Astrocyte (in vitro differentiated cells and primary cell): ENCODE results near the gene OCA2. TPM values are rescaled to one million over a fixed set of nuclear protein-coding genes. Genes with fewer than 3 reads are reported as not detected.

Experiments used
- DNase-seq: peaks from one replicate; pipeline ENCODE4 v3.0.0-alpha.2; 2010; ENCODE audit warnings: low read depth
- FAIRE-seq: peaks from 2 replicates; lab custom pipeline; 2011; peaks lifted over from hg19 to GRCh38; lab: Jason Lieb, UNC
- H2AFZ ChIP-seq: 2 replicates; pipeline ENCODE4 v1.6.0; 2012; ENCODE audit warnings: low read depth, low read length, inconsistent platforms
- H3K27ac ChIP-seq: 2 replicates; pipeline ENCODE4 v1.5.1; 2011; ENCODE audit warnings: low read depth, low read length, inconsistent platforms
- H3K27me3 ChIP-seq: 2 replicates; pipeline ENCODE4 v1.6.0; 2011; ENCODE audit warnings: low read length, inconsistent platforms; ENCODE audit not compliant: insufficient read depth
- H3K36me3 ChIP-seq: 2 replicates; pipeline ENCODE4 v1.5.1; 2011; ENCODE audit warnings: low read length, inconsistent platforms; ENCODE audit not compliant: insufficient read depth
- H3K4me1 ChIP-seq: 2 replicates; pipeline ENCODE4 v1.5.1; 2011; ENCODE audit warnings: low read length, inconsistent platforms; ENCODE audit not compliant: insufficient read depth
- H3K4me2 ChIP-seq: 2 replicates; pipeline ENCODE4 v1.6.0; 2012; ENCODE audit warnings: low read length, inconsistent platforms
- H3K4me3 ChIP-seq: 2 replicates; pipeline ENCODE4 v1.5.1; 2011; ENCODE audit warnings: low read depth, mild to moderate bottlenecking, low read length, inconsistent platforms; ENCODE audit not compliant: insufficient read depth
- H3K79me2 ChIP-seq: 2 replicates; pipeline ENCODE4 v1.6.0; 2012; ENCODE audit warnings: mild to moderate bottlenecking, low read length, inconsistent platforms; ENCODE audit not compliant: insufficient read depth
- H3K9ac ChIP-seq: 2 replicates; pipeline ENCODE4 v1.6.0; 2012; ENCODE audit warnings: mild to moderate bottlenecking, low read length, inconsistent platforms
- H3K9me3 ChIP-seq: 2 replicates; pipeline ENCODE4 v1.5.1; 2012; ENCODE audit warnings: low read depth, mild to moderate bottlenecking, low read length, inconsistent platforms; ENCODE audit not compliant: insufficient read depth
- H4K20me1 ChIP-seq: 2 replicates; pipeline ENCODE4 v1.6.0; 2012; ENCODE audit warnings: low read length, inconsistent platforms; ENCODE audit not compliant: insufficient read depth
- H3K27ac Mint-ChIP-seq: one replicate; pipeline ENCODE4 v1.8.0; 2021; ENCODE audit warnings: mild to moderate bottlenecking, mixed read lengths; ENCODE audit not compliant: unreplicated experiment
- H3K27me3 Mint-ChIP-seq: one replicate; pipeline ENCODE4 v1.8.0; 2021; ENCODE audit warnings: low read depth, mixed read lengths; ENCODE audit not compliant: unreplicated experiment
- H3K36me3 Mint-ChIP-seq: one replicate; pipeline ENCODE4 v1.8.0; 2021; ENCODE audit warnings: low read depth, mixed read lengths; ENCODE audit not compliant: unreplicated experiment
- H3K4me1 Mint-ChIP-seq: one replicate; pipeline ENCODE4 v1.8.0; 2021; ENCODE audit warnings: low read depth, mixed read lengths; ENCODE audit not compliant: unreplicated experiment
- H3K4me3 Mint-ChIP-seq: one replicate; pipeline ENCODE4 v1.8.0; 2021; ENCODE audit warnings: mild to moderate bottlenecking, moderate library complexity, mixed read lengths; ENCODE audit not compliant: unreplicated experiment
- H3K9me3 Mint-ChIP-seq: one replicate; pipeline ENCODE4 v1.8.0; 2021; ENCODE audit warnings: mild to moderate bottlenecking, mixed read lengths; ENCODE audit not compliant: unreplicated experiment
- CTCF ChIP-seq: IDR thresholded peaks from 2 replicates; pipeline ENCODE4 v1.5.1; 2011; ENCODE audit warnings: low read depth, mild to moderate bottlenecking, inconsistent platforms, low read length, moderate library complexity; ENCODE audit not compliant: insufficient read depth
- EZH2 ChIP-seq: IDR thresholded peaks from 2 replicates; pipeline ENCODE4 v1.6.1; 2012; ENCODE audit warnings: mild to moderate bottlenecking, low read length, inconsistent platforms; ENCODE audit not compliant: insufficient read depth
- total RNA-seq: library from RNA; stranded (reverse); gene quantifications from 2 replicates; pipeline ENCODE4 v1.2.1, GENCODE V29; 2021

OCA2 gene
- total RNA-seq, 1 donor from 2014 or later, result 2.9 TPM

- Histone ChIP-seq H3K9me3 (no peaks in the 10 kb centered on the region), H3K4me1 (no peaks in the 10 kb centered on the region), H3K79me2 (no peaks in the 10 kb centered on the region), H3K36me3 (no peaks in the 10 kb centered on the region), H2AFZ (no peak overlapping the region), H3K4me3 (no peak overlapping the region), H3K27me3 (no peaks in the 10 kb centered on the region), H3K27ac (no peak overlapping the region), H3K9ac (no peak overlapping the region), H4K20me1 (no peaks in the 10 kb centered on the region), H3K4me2 (no peak overlapping the region)
- FAIRE-seq (no peak), DNase-seq (no peak)
- Mint-ChIP-seq H3K4me1 (peaks cover 20% of the 10 kb centered on the region), H3K27ac (no peak overlapping the region), H3K4me3 (no peak overlapping the region), H3K9me3 (peaks cover 5% of the 10 kb centered on the region), H3K27me3 (peaks cover 3% of the 10 kb centered on the region), H3K36me3 (no peaks in the 10 kb centered on the region)
- TF ChIP-seq CTCF (no peak), EZH2 (no peak)
These were observed 263.7 kb downstream of the OCA2 start for GRCh38 chr15:27835233-27835939.

- Mint-ChIP-seq H3K9me3 (peaks cover 5% of the 10 kb centered on the region), H3K4me3 (no peak overlapping the region), H3K36me3 (no peaks in the 10 kb centered on the region), H3K27ac (no peak overlapping the region), H3K27me3 (peaks cover 3% of the 10 kb centered on the region), H3K4me1 (peaks cover 20% of the 10 kb centered on the region)
- H2AFZ ChIP-seq, result no peak overlapping the region
- DNase-seq (no peak), FAIRE-seq (no peak)
- H3K4me3 ChIP-seq, result no peak overlapping the region
- no peak overlapping the region for H3K4me2 ChIP-seq
- no peaks in the 10 kb centered on the region for H4K20me1 ChIP-seq
- H3K27me3 ChIP-seq, result no peaks in the 10 kb centered on the region
- no peaks in the 10 kb centered on the region for H3K36me3 ChIP-seq
- H3K4me1 ChIP-seq, result no peaks in the 10 kb centered on the region
- no peaks in the 10 kb centered on the region for H3K79me2 ChIP-seq
- no peak overlapping the region for H3K27ac ChIP-seq
- H3K9me3 ChIP-seq, result no peaks in the 10 kb centered on the region
- H3K9ac ChIP-seq, result no peak overlapping the region
- TF ChIP-seq EZH2 (no peak), CTCF (no peak)
These were observed 264.4 kb downstream of the OCA2 start for GRCh38 chr15:27834684-27835083.

- H3K27me3 ChIP-seq, result no peaks in the 10 kb centered on the region
- no peak overlapping the region for H3K9ac ChIP-seq
- H2AFZ ChIP-seq, result no peak overlapping the region
- Mint-ChIP-seq H3K36me3 (no peaks in the 10 kb centered on the region), H3K27me3 (peaks cover 3% of the 10 kb centered on the region), H3K27ac (no peak overlapping the region), H3K4me1 (peaks cover 16% of the 10 kb centered on the region), H3K9me3 (peaks cover 5% of the 10 kb centered on the region), H3K4me3 (no peak overlapping the region)
- no peak overlapping the region for H3K4me2 ChIP-seq
- H3K4me1 ChIP-seq, result no peaks in the 10 kb centered on the region
- no peak overlapping the region for H3K27ac ChIP-seq
- H3K36me3 ChIP-seq, result no peaks in the 10 kb centered on the region
- no peak for TF ChIP-seq CTCF
- no peak for TF ChIP-seq EZH2
- DNase-seq, result no peak
- H4K20me1 ChIP-seq, result no peaks in the 10 kb centered on the region
- no peak for FAIRE-seq
- H3K79me2 ChIP-seq, result no peaks in the 10 kb centered on the region
- no peaks in the 10 kb centered on the region for H3K9me3 ChIP-seq
- H3K4me3 ChIP-seq, result no peak overlapping the region
These were observed 265.1 kb downstream of the OCA2 start for GRCh38 chr15:27833974-27834373.
